CD4-positive, alpha-beta T cell (primary cell): ENCODE results near the gene EDAR. TPM values are rescaled to one million over a fixed set of nuclear protein-coding genes. Genes with fewer than 3 reads are reported as not detected.

ENCODE experiments used
- ATAC-seq: fragments of 200-7000 bp; cut with Tn5 transposase; one replicate; pipeline ENCODE4 v1.10.0; 2022; ENCODE audit warnings: mild to moderate bottlenecking; ENCODE audit not compliant: poor library complexity
- CTCF ChIA-PET: fragments of 350-600 bp; sonication (Branson Sonifier 250); formaldehyde crosslinking; loops from one replicate; lab custom pipeline; 2021; ENCODE audit warnings: antibody characterized with exemption, inconsistent platforms; lab: Charles Lee
- POLR2A ChIA-PET: fragments of 350-600 bp; sonication (Branson Sonifier 250); formaldehyde crosslinking; loops from one replicate; lab custom pipeline; 2021; ENCODE audit warnings: antibody characterized with exemption, inconsistent platforms; lab: Charles Lee
- DNase-seq, 14 experiments: peaks; one replicate each; pipeline ENCODE4 v3.0.0-alpha.2; 2013 to 2020; ENCODE audit warnings: mixed read lengths in 2 of 14
- H3K27ac ChIP-seq, 2 donors: one replicate each; pipeline versions ENCODE4 v1.5.1 to v1.7.0; 2013; ENCODE audit warnings: low read length in 2 of 2, low read depth in 1 of 2, mild to moderate bottlenecking in 1 of 2
- H3K27me3 ChIP-seq, 2 experiments: 1 replicate in 1 of 2; 2 replicates in 1 of 2; pipeline versions ENCODE4 v1.6.1 to v1.7.0; 2013; ENCODE audit warnings: low read length in 2 of 2, control low read depth in 1 of 2, mild to moderate bottlenecking in 1 of 2, moderate library complexity in 1 of 2; ENCODE audit not compliant: insufficient read depth in 2 of 2, control insufficient read depth in 1 of 2
- H3K36me3 ChIP-seq: one replicate; pipeline ENCODE4 v1.6.1; 2013; ENCODE audit warnings: low read length, control low read depth; ENCODE audit not compliant: insufficient read depth
- H3K4me1 ChIP-seq: one replicate; pipeline ENCODE4 v1.6.1; 2013; ENCODE audit warnings: low read length, control low read depth; ENCODE audit not compliant: insufficient read depth
- H3K4me3 ChIP-seq: one replicate; pipeline ENCODE4 v1.5.1; 2013; ENCODE audit warnings: mild to moderate bottlenecking, low read length, moderate library complexity
- H3K9me3 ChIP-seq, 2 experiments: 1 replicate in 1 of 2; 2 replicates in 1 of 2; pipeline versions ENCODE4 v1.6.1 to v1.7.0; 2013; ENCODE audit warnings: low read length in 2 of 2, mild to moderate bottlenecking in 2 of 2, control low read depth in 1 of 2, moderate library complexity in 1 of 2; ENCODE audit not compliant: control insufficient read depth in 1 of 2, insufficient read depth in 1 of 2
- H3K27ac Mint-ChIP-seq: one replicate; pipeline ENCODE4 v1.8.0; 2020; ENCODE audit warnings: mixed read lengths
- H3K27me3 Mint-ChIP-seq: one replicate; pipeline ENCODE4 v1.8.0; 2021; ENCODE audit warnings: mixed read lengths
- H3K36me3 Mint-ChIP-seq: one replicate; pipeline ENCODE4 v1.8.0; 2021; ENCODE audit warnings: low read depth, mixed read lengths
- H3K4me1 Mint-ChIP-seq: one replicate; pipeline ENCODE4 v1.8.0; 2021; ENCODE audit warnings: low read depth, mixed read lengths
- H3K4me3 Mint-ChIP-seq: one replicate; pipeline ENCODE4 v1.8.0; 2020; ENCODE audit warnings: mild to moderate bottlenecking, mixed read lengths
- H3K9me3 Mint-ChIP-seq: one replicate; pipeline ENCODE4 v1.8.0; 2020; ENCODE audit warnings: mixed read lengths
- CTCF ChIP-seq: fragments of 200-600 bp; IDR thresholded peaks from one replicate; pipeline ENCODE4 v1.8.0; 2022; ENCODE audit warnings: antibody characterized with exemption, mild to moderate bottlenecking
- intact Hi-C, 2 experiments: fragments of 100-400 bp; cut with DNase I in 1 of 2; cut with micrococcal nuclease in 1 of 2; formaldehyde crosslinking; loops; one replicate each; pipeline versions ENCODE4 v1.15.1 to v1.9.0; 2023 to 2025; cut with DNase I, micrococcal nuclease
- total RNA-seq, 174 experiments: library from RNA in 2 of 174; stranded (reverse) in 2 of 174; gene quantifications; one replicate each; pipeline ENCODE4 v1.2.3 and lab custom pipeline; 2021 to 2026

Gene EDAR
- total RNA-seq, 2 experiments from 2014 or later: 9.4 to 10.3 TPM

DNA sequence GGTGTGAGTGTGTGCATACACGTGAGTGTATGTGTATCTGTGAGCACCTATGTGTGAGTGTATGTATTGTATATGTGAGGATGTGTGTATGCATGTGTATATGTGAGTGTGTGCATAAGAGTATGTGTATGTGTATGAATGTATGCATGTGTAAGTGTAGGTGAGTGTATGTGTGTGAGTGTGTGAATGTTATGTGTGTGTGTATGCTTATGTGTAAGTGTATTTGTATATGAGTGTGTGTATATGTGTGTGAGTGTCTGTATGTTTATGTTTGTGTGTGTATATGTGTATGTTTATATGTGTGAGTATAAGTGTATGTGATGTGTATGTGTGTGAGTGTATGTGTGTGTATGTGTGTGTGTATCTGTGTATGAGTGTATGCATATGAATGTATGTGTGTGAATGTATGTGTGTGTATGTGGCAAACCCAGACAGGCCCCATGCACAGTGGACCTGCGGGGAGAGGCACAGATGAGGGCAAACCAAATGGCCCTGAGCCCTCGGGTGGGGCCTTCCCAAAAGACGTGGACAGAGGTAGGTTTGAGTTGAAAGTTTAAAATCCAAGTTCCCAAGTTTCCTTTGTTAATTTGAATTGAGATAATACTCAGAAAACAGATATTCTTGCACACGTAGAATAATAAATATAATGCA is 51.5 kb downstream of the EDAR start:
- Histone ChIP-seq H3K4me1 (peaks cover 19% of the 10 kb centered on the region), H3K27me3 (no peaks in the 10 kb centered on the region), H3K27ac (no peak overlapping the region), H3K9me3 (no peaks in the 10 kb centered on the region), H3K36me3 (no peaks in the 10 kb centered on the region), H3K4me3 (no peak overlapping the region)
- no peaks in the 10 kb centered on the region for H3K27me3 Mint-ChIP-seq
- DNase-seq (no peak), ATAC-seq (no peak)
- H3K4me1 Mint-ChIP-seq: peaks cover 44% of the 10 kb centered on the region
- intact Hi-C loops: no loop called here
- H3K27ac Mint-ChIP-seq: peak overlapping the region; percentile 1
- peaks cover 7% of the 10 kb centered on the region for H3K36me3 Mint-ChIP-seq
- no peak overlapping the region for H3K4me3 Mint-ChIP-seq
- no peak for TF ChIP-seq CTCF
- CTCF ChIA-PET: no interaction called here
- POLR2A ChIA-PET: interaction anchor here (1.1 to 1.2 kb wide), 2 partner anchors 8 to 94 kb away, joined by 4 to 6 read pairs; no protein-coding TSS in a partner anchor
- H3K9me3 Mint-ChIP-seq: no peaks in the 10 kb centered on the region

DNA sequence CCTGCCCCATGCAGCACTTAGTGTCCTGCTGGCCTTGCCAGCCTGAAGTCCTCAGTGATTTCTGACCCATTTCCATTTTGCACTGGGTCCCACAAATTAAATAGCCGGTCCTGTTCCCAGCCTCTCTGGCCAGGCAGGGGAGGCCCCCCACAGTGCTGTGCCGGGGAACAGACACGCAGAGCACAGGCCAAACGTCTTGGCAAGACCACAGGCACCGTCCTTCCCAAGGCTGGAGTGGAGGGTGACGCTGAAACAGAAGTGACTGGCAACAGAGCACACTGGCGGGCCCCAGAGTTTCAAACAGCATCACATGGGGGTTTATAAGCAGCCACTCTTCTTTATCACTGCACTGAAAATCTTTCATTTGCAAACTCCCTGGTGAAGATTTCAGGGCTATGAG is 52.2 kb downstream of the EDAR start:
- Mint-ChIP-seq H3K27me3 (no peaks in the 10 kb centered on the region), H3K4me3 (no peak overlapping the region), H3K9me3 (no peaks in the 10 kb centered on the region), H3K4me1 (peaks cover 47% of the 10 kb centered on the region), H3K27ac (peak overlapping the region; percentile 1), H3K36me3 (peaks cover under 1% of the 10 kb centered on the region)
- Histone ChIP-seq H3K4me1 (peaks cover 17% of the 10 kb centered on the region), H3K4me3 (no peak overlapping the region), H3K27ac (no peak overlapping the region), H3K9me3 (no peaks in the 10 kb centered on the region), H3K36me3 (no peaks in the 10 kb centered on the region), H3K27me3 (no peaks in the 10 kb centered on the region)
- ChIA-PET CTCF (no interaction called here), POLR2A (interaction anchor here (1.3 kb wide), 1 partner anchor 95 kb away, joined by 7 read pairs; no protein-coding TSS in a partner anchor)
- intact Hi-C loops: no loop called here
- DNase-seq: no peak
- ATAC-seq: no peak
- TF ChIP-seq CTCF: no peak

- H3K4me3 ChIP-seq: no peak overlapping the region
- no peak for TF ChIP-seq CTCF
- Mint-ChIP-seq H3K27me3 (no peaks in the 10 kb centered on the region), H3K9me3 (no peaks in the 10 kb centered on the region), H3K27ac (no peak overlapping the region), H3K36me3 (no peaks in the 10 kb centered on the region), H3K4me1 (peaks cover 51% of the 10 kb centered on the region), H3K4me3 (no peak overlapping the region)
- POLR2A ChIA-PET: interaction anchor here (1.3 kb wide), 1 partner anchor 95 kb away, joined by 7 read pairs; no protein-coding TSS in a partner anchor
- no peak for DNase-seq
- peaks cover 14% of the 10 kb centered on the region for H3K4me1 ChIP-seq
- CTCF ChIA-PET: no interaction called here
- no peaks in the 10 kb centered on the region for H3K36me3 ChIP-seq
- no peak overlapping the region for H3K27ac ChIP-seq
- no peak for ATAC-seq
- intact Hi-C loops: no loop called here
- no peaks in the 10 kb centered on the region for H3K27me3 ChIP-seq
- no peaks in the 10 kb centered on the region for H3K9me3 ChIP-seq
These were observed 52.8 kb downstream of the EDAR start for GRCh38 chr2:108936076-108936864.
